ENCODE measurements around the gene ZSWIM5. TPM values are rescaled to one million over a fixed set of nuclear protein-coding genes. Genes with fewer than 3 reads are reported as not detected.
"Not testable (repeated sequence)": the region's sequence is repeated elsewhere in the genome, so short reads cannot be mapped to it uniquely, and the experiment has no call there.

Gene ZSWIM5
- total RNA-seq, 1 donor from 2014 or later = 0.79 TPM

- not testable (repeated sequence) for DNase-seq
Observed at GRCh38 chr1:45001576-45001975, 204.8 kb downstream of the ZSWIM5 start.

- DNase-seq = no peak
Observed at GRCh38 chr1:45001011-45001481, 205.4 kb downstream of the ZSWIM5 start.

DNA sequence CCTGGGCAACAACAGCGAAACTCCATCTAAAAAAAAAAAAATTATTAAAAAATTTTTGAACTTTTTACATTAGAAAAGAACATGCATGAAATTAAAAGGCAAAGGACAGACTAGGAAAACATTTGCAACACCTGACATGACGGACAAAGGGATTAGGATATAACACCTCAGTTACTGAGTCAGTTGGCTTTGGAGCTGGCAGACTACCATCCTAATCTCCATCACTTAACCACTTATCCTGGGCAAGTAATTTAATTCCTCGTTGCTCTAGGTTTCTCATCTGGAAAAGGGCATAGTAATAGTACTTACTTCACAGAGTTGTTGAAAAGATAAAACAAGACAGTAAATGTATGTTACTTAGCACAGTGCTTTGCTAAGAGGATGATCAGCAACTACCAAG is 207.2 kb downstream of the ZSWIM5 start:
- DNase-seq = no peak

DNA sequence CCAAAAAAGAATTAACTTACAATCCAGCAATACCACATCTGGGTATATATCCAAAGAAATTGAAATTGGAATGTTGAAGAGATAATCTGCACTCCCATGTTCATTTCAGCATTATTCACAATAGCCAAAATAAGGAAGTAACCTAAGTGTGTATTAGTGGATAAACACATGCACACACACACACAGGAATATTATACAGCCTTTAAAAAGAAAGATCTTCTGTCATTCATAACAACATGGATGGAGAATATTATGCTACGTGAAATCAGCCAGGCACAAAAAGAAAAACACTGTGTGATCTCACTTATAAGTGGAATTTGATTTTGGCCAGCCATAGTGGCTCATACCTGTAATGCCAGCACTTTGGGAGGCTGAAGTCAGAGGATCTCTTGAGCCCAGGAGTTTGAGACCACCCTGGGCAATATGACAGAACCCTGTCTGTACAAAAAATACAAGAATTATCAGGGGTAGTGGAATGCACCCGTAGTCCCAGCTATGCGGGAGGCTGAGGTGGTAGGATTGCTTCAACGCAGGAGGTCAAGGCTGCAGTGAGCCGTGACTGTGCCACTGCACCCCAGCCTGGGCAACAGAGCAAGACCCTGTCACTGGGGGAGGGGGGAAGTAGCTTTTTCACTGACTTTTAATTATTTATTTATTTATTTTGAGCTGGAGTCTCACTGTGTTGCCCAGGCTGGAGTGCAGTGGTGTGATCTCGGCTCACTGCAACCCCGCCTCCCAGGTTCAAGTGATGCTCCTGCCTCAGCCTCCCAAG is 210.8 kb downstream of the ZSWIM5 start:
- DNase-seq = no peak

- no peak for DNase-seq
Observed at GRCh38 chr1:44994309-44994898, 212.0 kb downstream of the ZSWIM5 start.

DNA sequence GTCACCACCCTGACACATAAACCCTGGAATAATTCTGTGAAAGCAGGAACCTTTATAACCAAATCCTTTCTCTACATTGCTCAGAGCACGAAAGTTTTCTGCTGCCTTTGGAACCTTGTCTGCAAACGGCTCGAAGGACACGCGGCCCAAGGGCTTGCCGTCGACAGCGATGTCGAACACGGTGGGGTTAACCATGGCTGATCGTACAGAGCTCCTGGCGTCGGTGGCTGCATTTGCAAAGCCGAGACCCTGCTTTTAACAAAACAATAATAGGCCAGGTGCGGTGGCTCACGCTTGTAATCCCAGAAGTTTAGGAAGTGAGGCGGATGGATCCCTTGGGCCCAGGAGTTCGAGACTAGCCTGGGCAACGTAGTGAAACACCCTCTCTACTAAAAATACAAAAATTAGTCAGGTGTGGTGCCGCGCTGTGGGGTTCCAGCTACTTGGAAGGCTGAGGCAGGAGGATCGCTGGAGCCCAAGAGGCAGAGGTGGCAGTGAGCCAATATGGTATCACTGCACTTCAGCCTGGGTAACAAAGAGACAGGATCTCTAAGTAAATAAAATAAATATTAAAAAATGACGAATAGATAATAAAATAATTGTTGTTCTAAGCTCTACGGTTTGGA is 217.8 kb downstream of the ZSWIM5 start:
- DNase-seq = no peak

DNA sequence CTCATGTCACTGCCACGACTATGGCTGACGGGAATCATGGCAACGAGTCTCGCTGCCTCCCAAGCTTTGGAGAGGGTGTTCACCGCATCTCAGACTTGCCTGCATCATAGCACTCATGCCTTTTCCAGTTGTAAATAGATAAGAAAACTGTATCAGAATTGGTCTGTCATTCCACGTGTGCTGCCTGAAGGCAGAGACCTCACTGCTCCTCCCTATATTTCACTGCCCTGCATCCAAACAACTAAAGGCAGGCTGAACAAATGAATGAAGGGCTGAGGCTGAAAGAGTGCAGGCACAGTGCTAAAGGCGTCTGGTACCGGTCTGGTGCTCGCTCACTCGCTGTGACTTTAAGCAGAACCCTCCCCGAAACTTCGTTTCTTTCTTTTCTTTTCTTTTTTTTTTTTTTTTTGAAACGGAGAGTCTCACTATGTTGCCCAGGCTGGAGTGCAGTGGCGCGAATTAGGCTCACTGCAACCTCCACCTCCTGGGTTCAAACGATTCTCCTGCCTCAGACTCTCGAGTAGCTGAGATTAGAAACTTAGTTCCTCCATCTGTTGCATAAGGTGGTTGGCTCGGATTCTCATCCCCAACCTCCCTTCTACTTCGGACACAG is 220.6 kb downstream of the ZSWIM5 start:
- no peak for DNase-seq

DNA sequence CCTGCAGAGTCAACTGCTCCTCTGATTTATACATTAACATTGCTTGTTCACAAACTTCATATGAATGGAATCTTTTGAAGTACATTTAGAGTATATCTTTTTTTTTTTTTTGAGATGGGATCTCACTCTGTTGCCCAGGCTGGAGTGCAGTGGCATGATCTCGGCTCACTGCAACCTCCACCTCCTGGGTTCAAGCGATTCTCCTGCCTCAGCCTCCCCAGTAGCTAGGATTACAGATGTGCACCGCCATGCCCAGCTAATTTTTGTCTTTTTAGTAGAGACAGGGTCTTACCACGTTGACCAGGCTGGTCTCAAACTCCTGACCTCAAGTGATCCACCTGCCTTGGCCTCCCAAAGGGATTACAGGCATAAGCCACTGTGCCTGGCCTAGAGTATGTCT is 229.0 kb downstream of the ZSWIM5 start:
- DNase-seq = not testable (repeated sequence)

DNA sequence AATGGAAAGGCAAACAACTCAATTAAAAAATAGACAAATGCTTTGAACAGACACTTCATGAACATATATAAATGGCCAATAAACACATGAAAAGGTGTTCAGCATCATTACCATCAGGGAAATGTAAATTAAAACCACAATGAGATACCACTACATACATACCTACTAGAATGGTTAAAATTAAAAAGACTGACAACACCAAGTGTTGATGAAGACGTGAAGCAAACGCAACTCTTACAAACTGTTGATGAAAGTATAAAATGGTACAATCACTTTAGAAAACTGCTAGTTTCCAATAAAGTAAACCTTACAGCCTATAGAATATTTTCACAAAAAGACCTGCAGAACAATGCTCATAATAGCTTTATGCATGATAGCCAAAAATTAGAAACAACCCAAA is 230.2 kb downstream of the ZSWIM5 start:
- DNase-seq = no peak

- DNase-seq = no peak
Observed at GRCh38 chr1:44973645-44974044, 232.8 kb downstream of the ZSWIM5 start.

DNA sequence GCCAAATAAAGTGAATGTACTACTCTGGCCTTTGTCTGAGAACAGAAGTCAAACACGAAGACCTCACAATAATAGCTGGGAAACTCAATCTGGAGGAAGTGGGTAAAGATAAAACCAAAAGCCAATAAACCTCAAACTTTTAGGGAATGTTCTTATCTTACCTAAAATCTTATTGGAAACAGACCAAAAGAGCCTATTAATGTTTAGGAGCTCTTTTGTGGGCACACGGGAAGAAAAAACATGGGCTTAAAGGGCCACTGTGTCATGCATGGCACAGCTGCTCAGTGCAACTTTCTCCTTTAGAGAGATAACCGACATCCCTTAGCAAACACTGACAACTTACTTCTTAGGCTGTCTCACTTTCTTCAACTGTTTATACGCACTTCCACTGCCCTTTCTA is 236.1 kb downstream of the ZSWIM5 start:
- DNase-seq = no peak

Other genes starting within 250 kb of the ZSWIM5 start
- gene EIF2B3, start 220.0 kb downstream of the ZSWIM5 start, total RNA-seq = 29.3 TPM
- 15.9 TPM for gene HECTD3, start 195.3 kb downstream of the ZSWIM5 start, total RNA-seq
- gene UROD, start 194.4 kb downstream of the ZSWIM5 start, total RNA-seq = 71.9 TPM
- 0.89 TPM for gene HPDL, start 120.3 kb upstream of the ZSWIM5 start, total RNA-seq
- 5.0 TPM for gene TOE1, start 133.6 kb upstream of the ZSWIM5 start, total RNA-seq
- gene MUTYH, start 133.8 kb upstream of the ZSWIM5 start, total RNA-seq = 10.9 TPM

All from skin of body (tissue), 2 donors.